Spinal cord (tissue), 10 donors: ENCODE results near the gene TRIM26. TPM values are rescaled to one million over a fixed set of nuclear protein-coding genes. Genes with fewer than 3 reads are reported as not detected.
"Not testable (repeated sequence)": the region's sequence is repeated elsewhere in the genome, so short reads cannot be mapped to it uniquely, and the experiment has no call there.

Experiments used
- DNase-seq, 6 donors: peaks; one replicate each; pipeline versions ENCODE4 v3.0.0 to v3.0.0-alpha.2; 2013 to 2015; ENCODE audit warnings: low spot score in 6 of 6, low read depth in 4 of 6
- H3K27ac ChIP-seq: one replicate; pipeline ENCODE4 v1.5.1; 2013; ENCODE audit warnings: low read depth, low read length, control low read depth
- H3K27me3 ChIP-seq: one replicate; pipeline ENCODE4 v1.6.1; 2013; ENCODE audit warnings: low read length; ENCODE audit not compliant: control insufficient read depth, insufficient read depth
- H3K36me3 ChIP-seq: one replicate; pipeline ENCODE4 v1.6.1; 2013; ENCODE audit warnings: low read length; ENCODE audit not compliant: control insufficient read depth, insufficient read depth
- H3K4me1 ChIP-seq: one replicate; pipeline ENCODE4 v1.6.1; 2013; ENCODE audit warnings: low read length; ENCODE audit not compliant: control insufficient read depth, insufficient read depth
- H3K4me3 ChIP-seq: one replicate; pipeline ENCODE4 v1.5.1; 2013; ENCODE audit warnings: low read depth, low read length, control low read depth
- H3K9me3 ChIP-seq: one replicate; pipeline ENCODE4 v1.6.1; 2013; ENCODE audit warnings: low read length; ENCODE audit not compliant: control insufficient read depth, insufficient read depth
- WGBS: methylation state at CpG from one replicate; pipeline ENCODE4 v1.1.5; 2013; ENCODE audit warnings: missing lambda C conversion rate; ENCODE audit not compliant: insufficient coverage; 5-methylcytosine and 5-hydroxymethylcytosine counted together
- polyA plus RNA-seq, 2 donors: library from polyadenylated mRNA; unstranded; fragments of 120-200 nt; gene quantifications; one replicate each; pipeline ENCODE4 v1.2.1, GENCODE V29; 2013; ENCODE audit not compliant: insufficient read length in 2 of 2
- total RNA-seq, 2 donors: library from RNA; depleted of rRNA in 1 of 2; stranded (reverse); fragments of 120-200 nt in 1 of 2; fragments of >200 nt in 1 of 2; gene quantifications; one replicate each; pipeline versions ENCODE4 v1.2.3 to v1.2.4, GENCODE V29; 2013 to 2014
- donor health status: healthy.

The TRIM26 gene
- total and polyA plus RNA-seq, 4 donors = 23.5 to 53.9 (median 33.9) TPM

- Histone ChIP-seq H3K27me3 (peaks cover 8% of the 10 kb centered on the region), H3K9me3 (peaks cover 2% of the 10 kb centered on the region), H3K4me1 (no peaks in the 10 kb centered on the region), H3K27ac (no peak overlapping the region), H3K4me3 (no peak overlapping the region), H3K36me3 (no peaks in the 10 kb centered on the region)
- no peak for DNase-seq
- no CpG with 5 or more reads among the region's 1 CpG for WGBS
These were observed 34.4 kb downstream of the TRIM26 start for GRCh38 chr6:30178837-30179236.

- WGBS = no CpG with 5 or more reads among the region's 2 CpGs
- peaks cover 12% of the 10 kb centered on the region for H3K4me1 ChIP-seq
- H3K27me3 ChIP-seq = peaks cover 32% of the 10 kb centered on the region
- no peak overlapping the region for H3K4me3 ChIP-seq
- no peaks in the 10 kb centered on the region for H3K36me3 ChIP-seq
- peaks cover 2% of the 10 kb centered on the region for H3K9me3 ChIP-seq
- DNase-seq = no peak
- H3K27ac ChIP-seq = no peak overlapping the region
These were observed 37.4 kb downstream of the TRIM26 start for GRCh38 chr6:30175765-30176164.

GRCh38 chr6:30172681-30173080 is 40.5 kb downstream of the TRIM26 start:
- Histone ChIP-seq H3K4me1 (peaks cover 12% of the 10 kb centered on the region), H3K27ac (no peak overlapping the region), H3K27me3 (peaks cover 49% of the 10 kb centered on the region), H3K4me3 (no peak overlapping the region), H3K9me3 (no peaks in the 10 kb centered on the region), H3K36me3 (no peaks in the 10 kb centered on the region)
- 76% methylated on average over 3 of the region's 4 CpGs for WGBS
- DNase-seq = no peak

GRCh38 chr6:30171677-30172471 is 41.3 kb downstream of the TRIM26 start:
- no peak overlapping the region for H3K4me3 ChIP-seq
- H3K4me1 ChIP-seq = peaks cover 12% of the 10 kb centered on the region
- DNase-seq = peak in 2 of 6 donors; percentile 8 to 9
- no peaks in the 10 kb centered on the region for H3K9me3 ChIP-seq
- no peak overlapping the region for H3K27ac ChIP-seq
- H3K36me3 ChIP-seq = no peaks in the 10 kb centered on the region
- 2% methylated on average over 62 of the region's 62 CpGs for WGBS
- peaks cover 49% of the 10 kb centered on the region for H3K27me3 ChIP-seq

- H3K27ac ChIP-seq = no peak overlapping the region
- H3K4me1 ChIP-seq = peaks cover 12% of the 10 kb centered on the region
- no peaks in the 10 kb centered on the region for H3K36me3 ChIP-seq
- peak in 5 of 6 donors; percentile 1 to 75 (median 31) for DNase-seq
- WGBS = 3% methylated on average over 3 of the region's 7 CpGs
- no peak overlapping the region for H3K4me3 ChIP-seq
- H3K27me3 ChIP-seq = peaks cover 47% of the 10 kb centered on the region
- no peaks in the 10 kb centered on the region for H3K9me3 ChIP-seq
These were observed 43.3 kb downstream of the TRIM26 start for GRCh38 chr6:30169658-30170614.

- WGBS = no CpG with 5 or more reads among the region's 1 CpG
- Histone ChIP-seq H3K4me1 (peaks cover 12% of the 10 kb centered on the region), H3K4me3 (no peak overlapping the region), H3K9me3 (no peaks in the 10 kb centered on the region), H3K36me3 (no peaks in the 10 kb centered on the region), H3K27ac (no peak overlapping the region), H3K27me3 (peaks cover 41% of the 10 kb centered on the region)
- no peak for DNase-seq
These were observed 44.5 kb downstream of the TRIM26 start for GRCh38 chr6:30168741-30169140.

GRCh38 chr6:30167101-30167500 is 46.1 kb downstream of the TRIM26 start:
- H3K4me3 ChIP-seq = no peak overlapping the region
- 73% methylated on average over 4 of the region's 6 CpGs for WGBS
- no peak for DNase-seq
- no peak overlapping the region for H3K27ac ChIP-seq
- H3K9me3 ChIP-seq = no peaks in the 10 kb centered on the region
- peaks cover 31% of the 10 kb centered on the region for H3K27me3 ChIP-seq
- H3K36me3 ChIP-seq = no peaks in the 10 kb centered on the region
- H3K4me1 ChIP-seq = peaks cover 8% of the 10 kb centered on the region

GRCh38 chr6:30165238-30165637 is 48.0 kb downstream of the TRIM26 start:
- not testable (repeated sequence) for H3K4me3 ChIP-seq, DNase-seq, H3K9me3 ChIP-seq, H3K4me1 ChIP-seq, H3K36me3 ChIP-seq, H3K27ac ChIP-seq
- H3K27me3 ChIP-seq = peaks cover 12% of the 10 kb centered on the region
- no CpG with 5 or more reads among the region's 1 CpG for WGBS

GRCh38 chr6:30164714-30165113 is 48.5 kb downstream of the TRIM26 start:
- Histone ChIP-seq H3K27me3 (peaks cover 9% of the 10 kb centered on the region), H3K4me3 (no peak overlapping the region), H3K27ac (no peak overlapping the region), H3K4me1 (no peaks in the 10 kb centered on the region), H3K9me3 (no peaks in the 10 kb centered on the region), H3K36me3 (no peaks in the 10 kb centered on the region)
- no peak for DNase-seq
- 88% methylated on average over 4 of the region's 4 CpGs for WGBS
